Measurements from ENCODE around the gene CBX4. TPM values are rescaled to one million over a fixed set of nuclear protein-coding genes. Genes with fewer than 3 reads are reported as not detected.

Gene CBX4
- total RNA-seq, 1 donor from 2014 or later, result 16.9 TPM

DNA sequence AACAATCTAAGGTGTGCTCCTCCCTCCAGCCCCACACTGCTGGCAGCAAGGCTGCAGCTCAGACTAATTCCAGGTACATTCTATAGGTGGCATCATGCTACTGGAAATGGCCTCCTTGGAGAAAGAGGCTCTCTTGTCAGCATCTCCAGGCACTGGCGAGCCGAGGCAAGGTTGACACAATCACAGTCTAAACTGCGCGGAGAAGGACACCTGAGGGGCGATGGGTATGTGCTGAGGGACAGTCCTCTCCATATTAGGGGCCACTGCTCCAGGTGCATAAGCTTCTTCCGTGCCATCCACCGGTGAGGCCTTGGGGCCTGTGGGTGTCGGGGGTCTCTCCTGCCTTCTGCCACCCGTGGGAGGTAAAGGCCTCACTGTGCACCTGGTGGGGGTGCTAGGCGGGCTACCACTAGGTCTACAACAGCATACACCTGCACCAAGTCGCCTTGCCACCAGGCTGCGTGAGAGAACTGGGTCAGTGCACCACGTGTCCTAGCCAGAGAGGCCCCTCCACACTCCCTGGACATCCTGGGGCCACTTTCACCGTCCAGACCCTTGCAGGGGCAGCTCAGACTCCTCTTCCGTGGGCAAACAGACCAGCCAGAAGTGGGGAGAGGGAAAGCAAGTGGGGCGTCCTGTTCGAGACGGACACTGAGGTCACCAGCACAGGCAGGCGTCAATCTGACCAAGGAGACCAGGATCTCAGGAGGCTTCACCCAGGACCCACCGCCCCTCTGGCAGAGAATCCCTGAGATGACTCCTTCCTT, 30.3 kb downstream of the CBX4 start:
- peaks cover 2% of the 10 kb centered on the region for H3K9me3 ChIP-seq (ENCODE audit: insufficient read depth, low read depth, low read length)
- no peak overlapping the region for H3K9ac ChIP-seq (ENCODE audit: low read length)
- no peak overlapping the region for H3K4me2 ChIP-seq (ENCODE audit: low read length)
- H3K27ac Mint-ChIP-seq (ENCODE audit: unreplicated experiment), result peak overlapping the region; percentile 75
- no peak for DNase-seq (ENCODE audit: low read depth)
- no peaks in the 10 kb centered on the region for H3K79me2 ChIP-seq (ENCODE audit: insufficient read depth, low read length)
- H3K4me3 ChIP-seq (ENCODE audit: insufficient read depth, low read depth, low read length), result no peak overlapping the region
- no peaks in the 10 kb centered on the region for H4K20me1 ChIP-seq (ENCODE audit: insufficient read depth, low read length)
- H3K9me3 Mint-ChIP-seq (ENCODE audit: unreplicated experiment), result peaks cover 14% of the 10 kb centered on the region
- no peak overlapping the region for H3K4me3 Mint-ChIP-seq (ENCODE audit: unreplicated experiment)
- H3K4me1 ChIP-seq (ENCODE audit: insufficient read depth, low read length), result peaks cover 18% of the 10 kb centered on the region
- peaks cover 6% of the 10 kb centered on the region for H3K4me1 Mint-ChIP-seq (ENCODE audit: low read depth, unreplicated experiment)
- peaks cover 2% of the 10 kb centered on the region for H3K36me3 Mint-ChIP-seq (ENCODE audit: low read depth, unreplicated experiment)
- H2AFZ ChIP-seq (ENCODE audit: low read depth, low read length), result no peak overlapping the region
- peaks cover 77% of the 10 kb centered on the region for H3K27me3 ChIP-seq (ENCODE audit: insufficient read depth, low read length)
- TF ChIP-seq EZH2 (IDR thresholded peaks at IDR 0.05; ENCODE audit: insufficient read depth, low read length), result peak; percentile 35
- TF ChIP-seq, protein P1, sequence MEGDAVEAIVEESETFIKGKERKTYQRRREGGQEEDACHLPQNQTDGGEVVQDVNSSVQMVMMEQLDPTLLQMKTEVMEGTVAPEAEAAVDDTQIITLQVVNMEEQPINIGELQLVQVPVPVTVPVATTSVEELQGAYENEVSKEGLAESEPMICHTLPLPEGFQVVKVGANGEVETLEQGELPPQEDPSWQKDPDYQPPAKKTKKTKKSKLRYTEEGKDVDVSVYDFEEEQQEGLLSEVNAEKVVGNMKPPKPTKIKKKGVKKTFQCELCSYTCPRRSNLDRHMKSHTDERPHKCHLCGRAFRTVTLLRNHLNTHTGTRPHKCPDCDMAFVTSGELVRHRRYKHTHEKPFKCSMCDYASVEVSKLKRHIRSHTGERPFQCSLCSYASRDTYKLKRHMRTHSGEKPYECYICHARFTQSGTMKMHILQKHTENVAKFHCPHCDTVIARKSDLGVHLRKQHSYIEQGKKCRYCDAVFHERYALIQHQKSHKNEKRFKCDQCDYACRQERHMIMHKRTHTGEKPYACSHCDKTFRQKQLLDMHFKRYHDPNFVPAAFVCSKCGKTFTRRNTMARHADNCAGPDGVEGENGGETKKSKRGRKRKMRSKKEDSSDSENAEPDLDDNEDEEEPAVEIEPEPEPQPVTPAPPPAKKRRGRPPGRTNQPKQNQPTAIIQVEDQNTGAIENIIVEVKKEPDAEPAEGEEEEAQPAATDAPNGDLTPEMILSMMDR (IDR thresholded peaks at IDR 0.05; ENCODE audit: insufficient read depth, low read depth, low read length), result peak; percentile 3
- FAIRE-seq, result no peak
- H3K36me3 ChIP-seq (ENCODE audit: insufficient read depth, low read length), result no peaks in the 10 kb centered on the region
- no peak overlapping the region for H3K27ac ChIP-seq (ENCODE audit: low read depth, low read length)
- peaks cover 62% of the 10 kb centered on the region for H3K27me3 Mint-ChIP-seq (ENCODE audit: low read depth, unreplicated experiment)

DNA sequence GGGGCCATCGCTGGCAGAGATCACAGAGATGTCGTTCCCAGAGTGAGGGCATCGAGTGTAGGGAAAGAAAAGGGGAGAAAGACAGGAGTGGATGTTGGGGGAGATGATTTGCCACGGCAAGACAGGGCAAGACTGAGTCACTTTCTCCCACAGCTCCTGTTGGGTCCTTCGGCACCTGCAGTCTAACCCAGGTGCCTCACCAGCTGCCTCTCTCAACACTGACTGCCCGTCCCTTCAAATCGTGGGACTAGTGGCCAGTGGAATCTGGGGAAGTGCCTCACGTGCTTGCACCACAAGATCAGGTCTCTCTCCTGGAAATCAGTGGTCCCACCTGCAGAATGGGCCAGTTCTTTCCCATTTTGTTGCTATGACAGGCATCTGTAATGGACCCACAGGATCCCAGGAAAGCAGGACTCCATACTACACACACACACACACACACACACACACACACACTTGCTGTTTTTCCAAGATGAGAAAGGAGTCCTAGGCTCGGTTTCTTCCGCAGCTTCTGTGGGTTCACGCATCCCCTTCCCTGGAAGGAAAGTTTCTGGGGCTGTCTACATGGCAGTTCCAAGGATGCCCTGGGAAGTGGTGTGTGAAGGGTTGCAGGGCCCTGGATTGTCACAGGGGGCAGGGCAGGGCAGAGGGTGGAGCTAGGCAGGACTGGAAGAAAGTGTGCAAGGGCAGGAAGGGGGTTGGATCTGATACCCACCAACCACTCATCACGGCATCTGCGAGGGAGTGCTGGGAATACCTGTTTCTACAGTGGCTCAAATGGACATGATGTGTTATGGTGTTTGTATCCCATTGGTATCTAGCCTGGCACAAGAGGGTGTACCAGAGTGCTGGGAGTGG, 32.1 kb downstream of the CBX4 start:
- Mint-ChIP-seq H3K27ac (ENCODE audit: unreplicated experiment) (peak overlapping the region; percentile 63), H3K4me1 (ENCODE audit: low read depth, unreplicated experiment) (peaks cover 3% of the 10 kb centered on the region), H3K9me3 (ENCODE audit: unreplicated experiment) (peaks cover 18% of the 10 kb centered on the region), H3K36me3 (ENCODE audit: low read depth, unreplicated experiment) (peaks cover under 1% of the 10 kb centered on the region), H3K4me3 (ENCODE audit: unreplicated experiment) (no peak overlapping the region), H3K27me3 (ENCODE audit: low read depth, unreplicated experiment) (peaks cover 70% of the 10 kb centered on the region)
- peak; percentile 71 for TF ChIP-seq EZH2 (IDR thresholded peaks at IDR 0.05; ENCODE audit: insufficient read depth, low read length)
- TF ChIP-seq, protein P1 (IDR thresholded peaks at IDR 0.05; ENCODE audit: insufficient read depth, low read depth, low read length), result no peak
- no peaks in the 10 kb centered on the region for H3K79me2 ChIP-seq (ENCODE audit: insufficient read depth, low read length)
- H3K4me2 ChIP-seq (ENCODE audit: low read length), result no peak overlapping the region
- H3K27ac ChIP-seq (ENCODE audit: low read depth, low read length), result no peak overlapping the region
- DNase-seq (ENCODE audit: low read depth) (no peak), FAIRE-seq (no peak)
- H3K36me3 ChIP-seq (ENCODE audit: insufficient read depth, low read length), result no peaks in the 10 kb centered on the region
- no peak overlapping the region for H3K9ac ChIP-seq (ENCODE audit: low read length)
- H3K9me3 ChIP-seq (ENCODE audit: insufficient read depth, low read depth, low read length), result peaks cover 14% of the 10 kb centered on the region
- H4K20me1 ChIP-seq (ENCODE audit: insufficient read depth, low read length), result no peaks in the 10 kb centered on the region
- H3K4me1 ChIP-seq (ENCODE audit: insufficient read depth, low read length), result peaks cover 13% of the 10 kb centered on the region
- peaks cover 87% of the 10 kb centered on the region for H3K27me3 ChIP-seq (ENCODE audit: insufficient read depth, low read length)
- H3K4me3 ChIP-seq (ENCODE audit: insufficient read depth, low read depth, low read length), result no peak overlapping the region
- no peak overlapping the region for H2AFZ ChIP-seq (ENCODE audit: low read depth, low read length)
